Esophagus muscularis mucosa (tissue), 4 donors: ENCODE measurements around the gene SMIM35.

ENCODE experiments used
- EP300 ChIP-seq: sonication (generic); formaldehyde crosslinking; IDR thresholded peaks from one replicate; pipeline ENCODE4 v1.6.1; 2017; ENCODE audit warnings: antibody characterized with exemption
- POLR2A ChIP-seq: fragments of 450-650 bp; IDR thresholded peaks from one replicate; pipeline ENCODE4 v1.6.1; 2017; ENCODE audit warnings: antibody characterized with exemption, moderate library complexity, mild to moderate bottlenecking, low read depth
- POLR2AphosphoS5 ChIP-seq, 2 donors: sonication (generic); formaldehyde crosslinking; IDR thresholded peaks; one replicate each; pipeline ENCODE4 v1.6.1; 2017; ENCODE audit warnings: antibody characterized with exemption in 2 of 2
- TF ChIP-seq, protein P1 (sequence below), 3 experiments: fragments of 200-600 bp in 2 of 3; fragments of 450-650 bp in 1 of 3; sonication (generic) in 2 of 3; IDR thresholded peaks; one replicate each; pipeline ENCODE4 v1.5.1; 2017 to 2019; ENCODE audit warnings: antibody characterized with exemption in 3 of 3, mild to moderate bottlenecking in 2 of 3, moderate library complexity in 1 of 3

DNA sequence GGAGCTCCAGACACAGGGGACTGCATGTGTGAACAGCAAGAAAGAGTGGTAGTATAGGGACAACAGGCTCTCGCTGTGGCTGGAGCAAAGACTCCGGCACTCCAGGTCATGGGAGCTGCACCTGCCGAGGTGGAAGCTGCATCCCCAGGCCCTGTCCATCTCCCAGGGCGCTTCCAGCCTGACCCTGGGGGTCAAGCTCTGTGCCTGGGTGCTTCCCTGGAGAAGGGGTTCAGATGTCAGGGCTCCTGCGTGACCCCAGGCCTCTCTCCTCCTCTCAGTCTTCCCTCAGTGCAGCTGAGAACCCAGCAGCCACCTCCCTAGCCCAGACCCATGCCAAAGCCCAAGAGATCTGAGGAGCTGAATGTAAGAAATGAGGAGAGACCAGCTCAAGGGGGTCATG, 6.5 kb downstream of the SMIM35 start:
- TF ChIP-seq, protein P1, sequence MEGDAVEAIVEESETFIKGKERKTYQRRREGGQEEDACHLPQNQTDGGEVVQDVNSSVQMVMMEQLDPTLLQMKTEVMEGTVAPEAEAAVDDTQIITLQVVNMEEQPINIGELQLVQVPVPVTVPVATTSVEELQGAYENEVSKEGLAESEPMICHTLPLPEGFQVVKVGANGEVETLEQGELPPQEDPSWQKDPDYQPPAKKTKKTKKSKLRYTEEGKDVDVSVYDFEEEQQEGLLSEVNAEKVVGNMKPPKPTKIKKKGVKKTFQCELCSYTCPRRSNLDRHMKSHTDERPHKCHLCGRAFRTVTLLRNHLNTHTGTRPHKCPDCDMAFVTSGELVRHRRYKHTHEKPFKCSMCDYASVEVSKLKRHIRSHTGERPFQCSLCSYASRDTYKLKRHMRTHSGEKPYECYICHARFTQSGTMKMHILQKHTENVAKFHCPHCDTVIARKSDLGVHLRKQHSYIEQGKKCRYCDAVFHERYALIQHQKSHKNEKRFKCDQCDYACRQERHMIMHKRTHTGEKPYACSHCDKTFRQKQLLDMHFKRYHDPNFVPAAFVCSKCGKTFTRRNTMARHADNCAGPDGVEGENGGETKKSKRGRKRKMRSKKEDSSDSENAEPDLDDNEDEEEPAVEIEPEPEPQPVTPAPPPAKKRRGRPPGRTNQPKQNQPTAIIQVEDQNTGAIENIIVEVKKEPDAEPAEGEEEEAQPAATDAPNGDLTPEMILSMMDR (IDR thresholded peaks at IDR 0.05) = no peak
- no peak for TF ChIP-seq POLR2A
- no peak for TF ChIP-seq EP300
- TF ChIP-seq POLR2AphosphoS5 (IDR thresholded peaks at IDR 0.05) = no peak
